ENCODE data around the gene APOF.
A peak's percentile ranks its signal among the peaks of the same experiment; 100 is the strongest.
"Not testable (repeated sequence)": the region's sequence is repeated elsewhere in the genome, so short reads cannot be mapped to it uniquely, and the experiment has no call there.

Gene APOF

GRCh38 chr12:56373515-56373914 lies 10.9 kb upstream of the APOF start:
- no peak for ATAC-seq
- no peak for DNase-seq

GRCh38 chr12:56366948-56367347 lies 4.3 kb upstream of the APOF start:
- no peak for ATAC-seq
- no peak for DNase-seq

GRCh38 chr12:56361487-56362129 lies 1.0 kb downstream of the APOF start:
- ATAC-seq (no peak), DNase-seq (no peak)

GRCh38 chr12:56359851-56360767 lies 2.5 kb downstream of the APOF start, which contains the start of gene STAT2:
Gene STAT2 (minus strand): TSS chr12:56360107. CDS start chr12:56356571, 3,536 bp downstream.
- DNase-seq: peak; percentile 99
- ATAC-seq: peak; percentile 99

- DNase-seq (no peak), ATAC-seq (no peak)
Measured at GRCh38 chr12:56358836-56359532, 3.7 kb downstream of the APOF start.

- DNase-seq (no peak), ATAC-seq (no peak)
Measured at GRCh38 chr12:56351325-56351724, 11.3 kb downstream of the APOF start.

GRCh38 chr12:56350662-56351061 lies 12.0 kb downstream of the APOF start:
- no peak for ATAC-seq
- no peak for DNase-seq

- DNase-seq (no peak), ATAC-seq (no peak)
Measured at GRCh38 chr12:56348776-56349175, 13.9 kb downstream of the APOF start.

GRCh38 chr12:56347255-56347654 lies 15.4 kb downstream of the APOF start:
- DNase-seq, ATAC-seq: not testable (repeated sequence)

GRCh38 chr12:56346675-56347074 lies 16.0 kb downstream of the APOF start:
- ATAC-seq (peak; percentile 41), DNase-seq (peak; percentile 41)

- ATAC-seq, DNase-seq: not testable (repeated sequence)
Measured at GRCh38 chr12:56342290-56342689, 20.4 kb downstream of the APOF start.

- ATAC-seq (no peak), DNase-seq (no peak)
Measured at GRCh38 chr12:56341616-56342015, 21.0 kb downstream of the APOF start.

GRCh38 chr12:56339158-56339422 lies 23.6 kb downstream of the APOF start:
- ATAC-seq: no peak
- DNase-seq: no peak

- peak; percentile 88 for DNase-seq
- ATAC-seq: peak; percentile 87
Measured at GRCh38 chr12:56338308-56339157, 24.1 kb downstream of the APOF start, which contains the start of gene IL23A. Gene IL23A (plus strand): TSS chr12:56338884. CDS start chr12:56339045, 161 bp downstream.

- DNase-seq (peak; percentile 41), ATAC-seq (no peak)
Measured at GRCh38 chr12:56337753-56338251, 24.9 kb downstream of the APOF start.

- no peak for DNase-seq
- ATAC-seq: no peak
Measured at GRCh38 chr12:56336361-56337167, 26.1 kb downstream of the APOF start.

- not testable (repeated sequence) for ATAC-seq, DNase-seq
Measured at GRCh38 chr12:56335527-56335926, 27.1 kb downstream of the APOF start.

GRCh38 chr12:56334490-56334793 lies 28.2 kb downstream of the APOF start:
- DNase-seq (no peak), ATAC-seq (no peak)

- ATAC-seq (peak; percentile 90), DNase-seq (peak; percentile 92)
Measured at GRCh38 chr12:56333679-56334489, 28.8 kb downstream of the APOF start, which contains the start of gene PAN2. Gene PAN2 (minus strand): TSS chr12:56334000. CDS start chr12:56333094, 906 bp downstream.

GRCh38 chr12:56333197-56333678 lies 29.4 kb downstream of the APOF start:
- ATAC-seq: peak; percentile 12
- no peak for DNase-seq

Measured in stimulated activated naive CD8-positive, alpha-beta T cell treated with anti-CD3 and anti-CD28 coated beads, Interleukin-15, Interleukin-2, amounts not matched to agents 100 U/mL and 50 U/mL, for 24 hours (primary cell).